T-helper 2 cell treated with Interferon-gamma antibody and Interleukin-4, amounts not matched to agents 100 ng/mL and 5 ng/mL, for 36 hours (primary cell): ENCODE data around the gene MFSD6. TPM values are rescaled to one million over a fixed set of nuclear protein-coding genes. Genes with fewer than 3 reads are reported as not detected.

Experiments
- intact Hi-C: fragments of 100-400 bp; cut with micrococcal nuclease; formaldehyde crosslinking; loops from one replicate; pipeline ENCODE4 v1.15.1; 2023
- total RNA-seq: library from RNA; stranded (reverse); gene quantifications from 2 replicates; pipeline ENCODE4 v1.2.3, GENCODE V29; 2022

MFSD6 gene
- total RNA-seq, 1 donor from 2014 or later = 48.9 TPM

DNA sequence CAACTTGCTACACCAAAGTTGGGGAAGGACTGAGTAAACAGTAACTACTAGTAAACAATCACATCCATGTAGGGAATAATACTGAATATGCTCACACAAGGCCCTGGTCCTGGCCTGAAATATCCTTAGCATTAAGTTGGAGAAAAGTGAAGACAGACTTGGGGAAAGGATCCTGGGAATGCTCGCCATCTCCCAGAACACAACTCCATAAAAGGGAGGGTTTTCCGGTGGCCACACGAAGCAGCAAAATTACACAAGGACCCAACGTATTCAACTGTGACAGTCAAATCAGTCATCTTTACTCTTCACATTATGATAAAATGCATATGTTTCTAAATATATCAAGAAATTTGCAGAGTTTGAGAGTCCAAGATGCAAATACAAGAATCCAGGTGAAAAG, 119.1 kb downstream of the MFSD6 start:
- intact Hi-C loops = no loop called here

DNA sequence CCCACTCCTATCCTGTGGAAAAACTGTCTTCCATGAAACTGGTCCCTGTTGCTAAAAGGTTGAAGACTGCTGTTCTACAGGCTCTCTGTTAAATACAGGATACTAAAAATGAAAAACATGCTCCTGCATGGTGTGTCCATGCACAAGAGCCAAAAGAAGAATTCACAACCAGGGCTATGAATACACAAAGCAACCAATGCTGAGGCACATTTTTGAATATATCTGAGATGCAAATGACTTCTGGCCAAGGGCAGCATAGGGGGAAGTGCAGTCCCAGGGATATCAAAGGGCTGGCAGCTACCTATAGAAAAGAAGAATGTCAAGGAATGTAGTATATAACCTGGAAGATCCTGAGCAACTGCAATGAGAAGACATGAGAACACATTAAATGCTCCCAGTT, 119.8 kb downstream of the MFSD6 start:
- intact Hi-C loops = no loop called here

GRCh38 chr2:190528521-190529001, 120.4 kb downstream of the MFSD6 start:
- intact Hi-C loops = no loop called here

- intact Hi-C loops = loop anchor here (5.0 kb wide), 3 partner anchors 48 to 493 kb away; partner anchors contain the start of gene HIBCH
Observed at GRCh38 chr2:190529486-190530247, 121.5 kb downstream of the MFSD6 start.

- intact Hi-C loops = loop anchor here (5.0 kb wide), 3 partner anchors 47 to 492 kb away; partner anchors contain the start of gene HIBCH
Observed at GRCh38 chr2:190530248-190530900, 122.2 kb downstream of the MFSD6 start.

DNA sequence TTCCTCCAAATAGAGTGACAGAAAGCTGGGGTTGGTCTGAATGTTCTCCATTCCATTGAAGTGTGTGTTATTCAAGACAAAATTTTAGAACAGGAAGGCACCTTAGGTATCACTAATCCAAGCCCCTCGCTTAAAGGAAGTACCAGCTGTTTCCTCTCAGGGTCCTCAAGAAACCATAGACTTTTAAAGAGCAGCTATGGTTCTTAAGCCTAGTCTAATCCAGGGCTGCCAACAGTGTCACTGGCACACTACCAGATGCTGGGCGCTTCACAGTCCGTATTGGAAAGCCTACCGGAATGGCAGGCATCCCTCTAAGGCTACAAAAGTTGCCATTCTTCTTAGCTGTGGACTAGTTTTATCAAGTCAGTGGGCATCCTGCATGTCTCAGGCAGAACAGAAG, 124.4 kb downstream of the MFSD6 start:
- intact Hi-C loops = loop anchor here (5.0 kb wide), 3 partner anchors 45 to 490 kb away; partner anchors contain the start of gene HIBCH

DNA sequence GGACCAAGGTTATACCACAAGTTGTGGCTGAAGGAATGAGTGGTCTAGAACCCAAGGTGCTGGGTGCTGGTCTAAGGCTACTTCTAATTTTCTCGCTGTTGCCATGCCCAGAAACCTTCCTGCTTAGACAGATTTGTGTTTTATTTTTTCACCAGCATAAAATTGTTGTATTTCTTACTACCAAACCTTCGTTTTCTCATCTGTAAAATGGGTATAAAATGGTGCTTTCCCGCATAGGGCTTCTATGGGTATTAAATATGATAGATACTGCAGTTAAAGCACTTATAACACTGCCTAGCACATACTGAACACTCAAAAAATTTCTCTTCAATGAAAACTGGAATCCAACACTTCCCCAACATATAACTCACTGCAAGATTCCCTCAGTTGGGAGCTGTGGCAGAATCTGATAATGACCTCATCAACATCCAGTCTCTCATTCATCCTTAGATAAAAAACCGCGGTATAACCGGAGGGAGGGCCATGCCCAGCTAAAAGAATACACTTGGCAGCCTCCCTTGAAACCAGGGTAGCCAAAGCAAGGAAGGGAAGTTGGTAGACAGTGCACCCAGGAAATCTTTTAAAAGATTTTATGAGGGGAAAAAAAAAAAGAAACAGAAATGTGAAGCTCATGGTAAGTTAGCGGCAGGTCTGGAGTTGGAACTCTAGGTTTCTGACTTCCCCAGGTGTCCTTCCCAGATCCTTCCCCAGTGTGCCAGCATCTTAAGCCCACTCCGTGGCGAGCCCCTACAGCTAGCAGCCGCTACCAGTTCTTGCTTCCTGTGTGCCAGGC, 125.2 kb downstream of the MFSD6 start:
- intact Hi-C loops = loop anchor here (5.0 kb wide), 3 partner anchors 44 to 489 kb away; partner anchors contain the start of gene HIBCH

- intact Hi-C loops = loop anchor here (1.0 to 5.0 kb wide), 8 partner anchors 43 to 873 kb away; partner anchors contain the start of genes ASNSD1, HIBCH, ORMDL1 and PMS1
Observed at GRCh38 chr2:190533968-190534309, 125.8 kb downstream of the MFSD6 start.

GRCh38 chr2:190534310-190535120, 126.4 kb downstream of the MFSD6 start, which contains the start of gene NEMP2:
NEMP2 (minus strand) TSS chr2:190534722; CDS start chr2:190534655, 67 bp downstream.
- intact Hi-C loops = loop anchor here (1.0 to 5.0 kb wide), 8 partner anchors 43 to 873 kb away; partner anchors contain the start of genes ASNSD1, HIBCH, ORMDL1 and PMS1

DNA sequence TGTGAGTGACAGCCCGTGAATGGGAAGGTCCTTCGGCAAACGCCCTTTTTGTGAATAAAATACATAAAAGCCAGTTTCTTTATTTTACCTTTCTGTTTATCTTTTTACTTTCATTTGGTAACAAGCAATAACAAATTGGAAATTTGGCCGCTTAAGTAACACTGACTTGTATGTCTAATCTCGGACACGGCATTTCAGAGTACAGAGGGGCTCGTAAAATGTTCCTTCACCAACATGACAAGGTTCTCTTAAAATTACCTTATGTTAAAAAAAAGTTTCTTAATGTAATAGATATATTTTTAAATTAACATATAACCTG, 126.9 kb downstream of the MFSD6 start:
- intact Hi-C loops = no loop called here

DNA sequence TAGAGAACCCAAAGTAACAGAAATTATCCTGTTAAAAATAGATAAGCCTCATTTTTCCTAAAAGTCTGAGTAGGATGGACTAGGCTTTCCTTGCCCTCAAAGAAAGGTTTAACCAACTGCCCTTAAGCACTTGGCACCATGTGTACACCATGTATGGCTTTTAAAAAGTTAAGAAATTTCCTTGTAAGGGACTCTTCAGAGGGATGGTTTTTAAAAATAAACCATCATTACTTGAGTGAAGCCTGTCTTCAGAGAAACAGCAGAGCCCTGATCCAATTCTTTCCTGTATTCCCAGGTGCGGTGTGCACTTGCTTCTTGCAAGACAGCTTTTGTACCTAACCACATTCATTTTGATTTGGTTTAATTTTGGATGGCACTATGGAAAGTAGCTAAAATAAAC, 127.4 kb downstream of the MFSD6 start:
- intact Hi-C loops = no loop called here

DNA sequence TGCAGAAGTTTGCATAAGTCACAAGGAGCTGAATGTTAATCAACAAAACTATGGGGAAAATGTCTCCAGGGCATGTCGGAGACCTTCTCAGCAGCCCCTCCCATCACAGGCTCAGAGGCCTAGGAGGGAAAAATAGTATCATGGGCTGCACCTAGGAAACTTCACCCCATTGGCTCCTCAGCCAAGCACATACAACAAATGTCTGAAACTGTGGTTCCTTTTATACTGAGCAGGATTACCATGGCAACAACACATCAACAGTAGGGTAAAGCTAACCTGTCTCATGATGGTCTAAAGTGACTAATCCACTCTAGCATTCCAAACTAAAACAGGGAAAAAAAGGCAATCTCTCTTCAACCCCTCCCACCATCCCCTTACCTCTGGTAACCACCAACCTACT, 129.6 kb downstream of the MFSD6 start:
- intact Hi-C loops = no loop called here

DNA sequence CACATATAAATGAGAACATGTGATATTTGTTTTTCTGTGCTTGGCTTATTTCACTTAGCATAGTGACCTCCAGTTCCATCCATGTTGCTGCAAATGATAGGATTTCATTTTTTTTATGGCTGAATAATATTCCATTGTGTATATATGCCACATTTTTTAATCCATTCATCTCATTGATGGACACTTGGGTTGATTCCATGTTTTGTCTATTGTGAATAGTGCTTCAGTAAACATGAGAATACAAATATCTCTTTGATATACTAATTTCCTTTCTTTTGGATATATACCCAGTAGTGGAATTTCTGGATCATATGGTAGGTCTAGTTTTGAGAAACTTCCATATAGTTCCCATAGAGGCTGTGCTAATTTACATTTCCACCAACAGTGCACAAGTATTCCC, 130.0 kb downstream of the MFSD6 start:
- intact Hi-C loops = no loop called here

- intact Hi-C loops = no loop called here
Observed at GRCh38 chr2:190540048-190540447, 131.9 kb downstream of the MFSD6 start.

- intact Hi-C loops = no loop called here
Observed at GRCh38 chr2:190545093-190545492, 136.9 kb downstream of the MFSD6 start.

- intact Hi-C loops = no loop called here
Observed at GRCh38 chr2:190545555-190546385, 137.6 kb downstream of the MFSD6 start.

DNA sequence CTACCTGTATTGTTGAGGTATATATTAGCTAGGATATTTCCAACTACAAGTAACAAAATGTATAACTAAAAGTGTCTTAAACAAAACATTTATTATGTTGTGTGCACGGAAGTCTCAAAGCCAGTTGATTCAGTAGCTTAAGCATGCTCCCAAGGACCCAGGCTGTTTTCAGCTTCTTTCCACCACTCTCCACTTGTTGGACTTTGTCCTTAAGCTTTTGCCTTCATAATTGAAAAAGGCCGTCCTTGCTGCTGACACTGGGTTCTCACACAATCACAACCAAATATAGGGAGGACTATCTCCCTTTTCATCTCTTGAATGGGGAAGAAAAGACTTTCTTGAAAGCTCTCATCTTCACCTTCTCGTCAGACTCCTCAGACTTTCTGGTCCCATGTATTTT, 138.6 kb downstream of the MFSD6 start:
- intact Hi-C loops = no loop called here

DNA sequence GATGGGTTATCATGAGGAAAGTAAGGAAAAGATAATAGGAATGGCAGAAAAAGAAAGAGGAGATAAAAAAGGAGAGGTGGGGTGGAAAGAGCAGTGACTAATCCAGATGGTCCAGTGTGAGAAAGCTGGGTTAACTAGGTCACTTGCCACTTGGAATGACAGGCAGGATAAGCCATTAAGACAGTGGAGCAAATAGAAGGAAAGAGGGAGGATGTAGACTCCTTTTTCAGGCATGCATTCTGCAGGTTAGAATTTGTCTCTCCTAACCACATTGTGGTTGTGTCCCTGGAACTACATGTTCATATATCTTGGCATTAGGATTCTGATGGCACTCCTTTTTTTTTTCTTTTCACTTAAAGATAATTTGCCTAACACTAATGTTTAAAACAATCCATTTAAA, 139.7 kb downstream of the MFSD6 start:
- intact Hi-C loops = no loop called here

- intact Hi-C loops = no loop called here
Observed at GRCh38 chr2:190550137-190550536, 142.0 kb downstream of the MFSD6 start.
